Stimulated activated CD8-positive, alpha-beta memory T cell treated with anti-CD3 and anti-CD28 coated beads, Interleukin-2, amount 100 ng/mL, for 48 hours (primary cell): ENCODE results near the gene BANP.
"Not testable (repeated sequence)": the region's sequence is repeated elsewhere in the genome, so short reads cannot be mapped to it uniquely, and the experiment has no call there.

Source experiments
- DNase-seq, 2 donors: peaks; one replicate each; pipeline ENCODE4 v3.0.0-alpha.2; 2020; ENCODE audit warnings: low read depth in 2 of 2

Gene BANP

GRCh38 chr16:87966064-87966645 is 14.9 kb downstream of the BANP start:
- DNase-seq, result no peak

GRCh38 chr16:87966685-87967185 is 15.5 kb downstream of the BANP start:
- no peak for DNase-seq

- no peak for DNase-seq
Observed at GRCh38 chr16:87968541-87968940, 17.3 kb downstream of the BANP start.

- DNase-seq, result no peak
Observed at GRCh38 chr16:87970186-87970585, 19.0 kb downstream of the BANP start.

- DNase-seq, result no peak
Observed at GRCh38 chr16:87971933-87972332, 20.7 kb downstream of the BANP start.

- DNase-seq, result no peak
Observed at GRCh38 chr16:87973717-87974116, 22.5 kb downstream of the BANP start.

GRCh38 chr16:87974178-87974577 is 22.9 kb downstream of the BANP start:
- DNase-seq, result no peak

- no peak for DNase-seq
Observed at GRCh38 chr16:87976665-87977064, 25.4 kb downstream of the BANP start.

- DNase-seq, result no peak
Observed at GRCh38 chr16:87978127-87978526, 26.9 kb downstream of the BANP start.

GRCh38 chr16:87979352-87979751 is 28.1 kb downstream of the BANP start:
- DNase-seq, result no peak

- not testable (repeated sequence) for DNase-seq
Observed at GRCh38 chr16:87979911-87980630, 28.8 kb downstream of the BANP start.

GRCh38 chr16:87981376-87981775 is 30.1 kb downstream of the BANP start:
- DNase-seq, result peak in 1 of 2 donors; percentile 23

- no peak for DNase-seq
Observed at GRCh38 chr16:87982581-87983041, 31.4 kb downstream of the BANP start.

- DNase-seq, result not testable (repeated sequence)
Observed at GRCh38 chr16:87983072-87983736, 32.0 kb downstream of the BANP start.

GRCh38 chr16:87983737-87984097 is 32.5 kb downstream of the BANP start:
- DNase-seq, result not testable (repeated sequence)

- not testable (repeated sequence) for DNase-seq
Observed at GRCh38 chr16:87984180-87984579, 32.9 kb downstream of the BANP start.

- no peak for DNase-seq
Observed at GRCh38 chr16:87984632-87985267, 33.5 kb downstream of the BANP start.

GRCh38 chr16:87985493-87985892 is 34.3 kb downstream of the BANP start:
- not testable (repeated sequence) for DNase-seq

GRCh38 chr16:87986361-87986849 is 35.2 kb downstream of the BANP start:
- DNase-seq, result peak in 1 of 2 donors; percentile 30

GRCh38 chr16:87988596-87988995 is 37.4 kb downstream of the BANP start:
- not testable (repeated sequence) for DNase-seq

GRCh38 chr16:87990254-87990653 is 39.0 kb downstream of the BANP start:
- DNase-seq, result not testable (repeated sequence)

GRCh38 chr16:87992142-87992541 is 40.9 kb downstream of the BANP start:
- DNase-seq, result not testable (repeated sequence)
